Central memory CD4-positive, alpha-beta T cell (primary cell): Measurements from ENCODE around the gene ARID1B.
A peak's percentile ranks its signal among the peaks of the same experiment; 100 is the strongest.
"Not testable (repeated sequence)": the region's sequence is repeated elsewhere in the genome, so short reads cannot be mapped to it uniquely, and the experiment has no call there.

Source experiments
- DNase-seq: peaks from one replicate; pipeline ENCODE4 v3.0.0; 2022

ARID1B gene

GRCh38 chr6:157033428-157034140 lies 256.4 kb downstream of the ARID1B start:
- no peak for DNase-seq

- peak; percentile 37 for DNase-seq
Measured at GRCh38 chr6:157034436-157035230, 257.5 kb downstream of the ARID1B start.

- no peak for DNase-seq
Measured at GRCh38 chr6:157035546-157035945, 258.4 kb downstream of the ARID1B start.

- no peak for DNase-seq
Measured at GRCh38 chr6:157036245-157036711, 259.1 kb downstream of the ARID1B start.

GRCh38 chr6:157037165-157037564 lies 260.0 kb downstream of the ARID1B start:
- DNase-seq: no peak

GRCh38 chr6:157038610-157039009 lies 261.4 kb downstream of the ARID1B start:
- DNase-seq: no peak

GRCh38 chr6:157039639-157040038 lies 262.5 kb downstream of the ARID1B start:
- not testable (repeated sequence) for DNase-seq

GRCh38 chr6:157040191-157040590 lies 263.0 kb downstream of the ARID1B start:
- no peak for DNase-seq

GRCh38 chr6:157045831-157046454 lies 268.8 kb downstream of the ARID1B start:
- no peak for DNase-seq

GRCh38 chr6:157046776-157047175 lies 269.6 kb downstream of the ARID1B start:
- DNase-seq: no peak

GRCh38 chr6:157047328-157047727 lies 270.1 kb downstream of the ARID1B start:
- DNase-seq: no peak

GRCh38 chr6:157047951-157048350 lies 270.8 kb downstream of the ARID1B start:
- DNase-seq: no peak

- DNase-seq: no peak
Measured at GRCh38 chr6:157049133-157049532, 272.0 kb downstream of the ARID1B start.

GRCh38 chr6:157050537-157051265 lies 273.5 kb downstream of the ARID1B start:
- no peak for DNase-seq

GRCh38 chr6:157054531-157054979 lies 277.4 kb downstream of the ARID1B start:
- DNase-seq: peak; percentile 70

- DNase-seq: no peak
Measured at GRCh38 chr6:157055863-157056262, 278.7 kb downstream of the ARID1B start.

GRCh38 chr6:157056275-157056674 lies 279.1 kb downstream of the ARID1B start:
- no peak for DNase-seq

GRCh38 chr6:157058574-157058973 lies 281.4 kb downstream of the ARID1B start:
- no peak for DNase-seq

GRCh38 chr6:157059781-157060180 lies 282.6 kb downstream of the ARID1B start:
- DNase-seq: no peak

- DNase-seq: no peak
Measured at GRCh38 chr6:157060440-157060952, 283.3 kb downstream of the ARID1B start.

- no peak for DNase-seq
Measured at GRCh38 chr6:157061770-157062594, 284.8 kb downstream of the ARID1B start.
